Measurements from ENCODE around the gene FAM13A.
"Not testable (repeated sequence)": the region's sequence is repeated elsewhere in the genome, so short reads cannot be mapped to it uniquely, and the experiment has no call there.

Gene FAM13A

GRCh38 chr4:88938138-88938537 lies 118.8 kb downstream of the FAM13A start:
- TF ChIP-seq FOXK2 (IDR thresholded peaks at IDR 0.05) (no peak), NFRKB (IDR thresholded peaks at IDR 0.05) (no peak), LEF1 (IDR thresholded peaks at IDR 0.05; ENCODE audit: borderline replicate concordance) (no peak), PKNOX1 (IDR thresholded peaks at IDR 0.05) (no peak), BHLHE40 (IDR thresholded peaks at IDR 0.05; ENCODE audit: borderline replicate concordance) (no peak), CTBP1 (IDR thresholded peaks at IDR 0.05; ENCODE audit: borderline replicate concordance) (no peak), FOXM1 (IDR thresholded peaks at IDR 0.05; ENCODE audit: borderline replicate concordance) (no peak), FOXA1 (IDR thresholded peaks at IDR 0.05) (no peak), TARDBP (IDR thresholded peaks at IDR 0.05) (no peak), SUZ12 (IDR thresholded peaks at IDR 0.05) (no peak), ARNT (IDR thresholded peaks at IDR 0.05) (no peak), ELF4 (IDR thresholded peaks at IDR 0.05) (no peak)
- POLR2A ChIA-PET, result no interaction called here
- CTCF ChIA-PET, result no interaction called here
- DNase-seq (ENCODE audit: extremely low spot score), result no peak

- DNase-seq (ENCODE audit: extremely low spot score), result no peak
- no peak for TF ChIP-seq SP1 (IDR thresholded peaks at IDR 0.05)
- TF ChIP-seq ARNT (IDR thresholded peaks at IDR 0.05), result no peak
- TF ChIP-seq BHLHE40 (IDR thresholded peaks at IDR 0.05; ENCODE audit: borderline replicate concordance), result no peak
- TF ChIP-seq SUZ12 (IDR thresholded peaks at IDR 0.05), result no peak
- no peak for TF ChIP-seq L3MBTL2 (conservative IDR thresholded peaks at IDR 0.05)
- ChIA-PET POLR2A (no interaction called here), CTCF (no interaction called here)
Observed at GRCh38 chr4:88937081-88937480, 119.9 kb downstream of the FAM13A start.

GRCh38 chr4:88933414-88934160 lies 123.4 kb downstream of the FAM13A start:
- ChIA-PET CTCF (no interaction called here), POLR2A (no interaction called here)
- no peak for TF ChIP-seq L3MBTL2 (conservative IDR thresholded peaks at IDR 0.05)
- TF ChIP-seq LEF1 (IDR thresholded peaks at IDR 0.05; ENCODE audit: borderline replicate concordance), result no peak
- no peak for TF ChIP-seq FOXK2 (IDR thresholded peaks at IDR 0.05)
- TF ChIP-seq HDGF (IDR thresholded peaks at IDR 0.05; ENCODE audit: borderline replicate concordance), result no peak
- no peak for TF ChIP-seq TARDBP (IDR thresholded peaks at IDR 0.05)
- no peak for TF ChIP-seq SP1 (IDR thresholded peaks at IDR 0.05)
- TF ChIP-seq NFRKB (IDR thresholded peaks at IDR 0.05), result no peak
- TF ChIP-seq ARNT (IDR thresholded peaks at IDR 0.05), result no peak
- TF ChIP-seq PKNOX1 (IDR thresholded peaks at IDR 0.05), result no peak
- TF ChIP-seq ZNF384 (IDR thresholded peaks at IDR 0.05), result no peak
- no peak for TF ChIP-seq SUZ12 (IDR thresholded peaks at IDR 0.05)
- DNase-seq (ENCODE audit: extremely low spot score), result no peak

- CTCF ChIA-PET, result no interaction called here
- POLR2A ChIA-PET, result no interaction called here
- no peak for DNase-seq (ENCODE audit: extremely low spot score)
- TF ChIP-seq HDGF (IDR thresholded peaks at IDR 0.05; ENCODE audit: borderline replicate concordance), result no peak
- TF ChIP-seq ELF4 (IDR thresholded peaks at IDR 0.05), result no peak
- no peak for TF ChIP-seq ZNF384 (IDR thresholded peaks at IDR 0.05)
- TF ChIP-seq PKNOX1 (IDR thresholded peaks at IDR 0.05), result no peak
- no peak for TF ChIP-seq L3MBTL2 (conservative IDR thresholded peaks at IDR 0.05)
- TF ChIP-seq TARDBP (IDR thresholded peaks at IDR 0.05), result no peak
- TF ChIP-seq SP1 (IDR thresholded peaks at IDR 0.05), result no peak
- no peak for TF ChIP-seq BHLHE40 (IDR thresholded peaks at IDR 0.05; ENCODE audit: borderline replicate concordance)
- TF ChIP-seq SUZ12 (IDR thresholded peaks at IDR 0.05), result no peak
Observed at GRCh38 chr4:88928852-88929251, 128.1 kb downstream of the FAM13A start.

- no peak for TF ChIP-seq SP1 (IDR thresholded peaks at IDR 0.05)
- TF ChIP-seq HDGF (IDR thresholded peaks at IDR 0.05; ENCODE audit: borderline replicate concordance), result no peak
- no peak for TF ChIP-seq FOXM1 (IDR thresholded peaks at IDR 0.05; ENCODE audit: borderline replicate concordance)
- no peak for TF ChIP-seq FOXK2 (IDR thresholded peaks at IDR 0.05)
- TF ChIP-seq ELF4 (IDR thresholded peaks at IDR 0.05), result no peak
- no peak for TF ChIP-seq PKNOX1 (IDR thresholded peaks at IDR 0.05)
- TF ChIP-seq TARDBP (IDR thresholded peaks at IDR 0.05), result no peak
- no peak for TF ChIP-seq ARNT (IDR thresholded peaks at IDR 0.05)
- TF ChIP-seq SUZ12 (IDR thresholded peaks at IDR 0.05), result no peak
- TF ChIP-seq LEF1 (IDR thresholded peaks at IDR 0.05; ENCODE audit: borderline replicate concordance), result no peak
- TF ChIP-seq CTBP1 (IDR thresholded peaks at IDR 0.05; ENCODE audit: borderline replicate concordance), result no peak
- TF ChIP-seq NFRKB (IDR thresholded peaks at IDR 0.05), result no peak
- no peak for TF ChIP-seq L3MBTL2 (conservative IDR thresholded peaks at IDR 0.05)
- ChIA-PET CTCF (no interaction called here), POLR2A (no interaction called here)
- DNase-seq (ENCODE audit: extremely low spot score), result no peak
Observed at GRCh38 chr4:88927420-88927819, 129.6 kb downstream of the FAM13A start.

GRCh38 chr4:88919056-88919455 lies 137.9 kb downstream of the FAM13A start:
- ChIA-PET POLR2A (no interaction called here), CTCF (no interaction called here)
- DNase-seq (ENCODE audit: extremely low spot score), result no peak
- no peak for TF ChIP-seq ZNF384 (IDR thresholded peaks at IDR 0.05)
- TF ChIP-seq BHLHE40 (IDR thresholded peaks at IDR 0.05; ENCODE audit: borderline replicate concordance), result no peak
- no peak for TF ChIP-seq FOXM1 (IDR thresholded peaks at IDR 0.05; ENCODE audit: borderline replicate concordance)
- TF ChIP-seq HDGF (IDR thresholded peaks at IDR 0.05; ENCODE audit: borderline replicate concordance), result no peak
- no peak for TF ChIP-seq ARNT (IDR thresholded peaks at IDR 0.05)
- no peak for TF ChIP-seq FOXA1 (IDR thresholded peaks at IDR 0.05)
- TF ChIP-seq PKNOX1 (IDR thresholded peaks at IDR 0.05), result no peak
- no peak for TF ChIP-seq SUZ12 (IDR thresholded peaks at IDR 0.05)
- no peak for TF ChIP-seq L3MBTL2 (conservative IDR thresholded peaks at IDR 0.05)
- no peak for TF ChIP-seq FOXK2 (IDR thresholded peaks at IDR 0.05)
- no peak for TF ChIP-seq LEF1 (IDR thresholded peaks at IDR 0.05; ENCODE audit: borderline replicate concordance)
- TF ChIP-seq TARDBP (IDR thresholded peaks at IDR 0.05), result no peak
- no peak for TF ChIP-seq SP1 (IDR thresholded peaks at IDR 0.05)
- TF ChIP-seq ELF4 (IDR thresholded peaks at IDR 0.05), result no peak
- TF ChIP-seq NFRKB (IDR thresholded peaks at IDR 0.05), result no peak
- TF ChIP-seq CTBP1 (IDR thresholded peaks at IDR 0.05; ENCODE audit: borderline replicate concordance), result no peak

- POLR2A ChIA-PET; DNase-seq (ENCODE audit: extremely low spot score); CTCF ChIA-PET: not testable (repeated sequence)
Observed at GRCh38 chr4:88913181-88913580, 143.8 kb downstream of the FAM13A start.

Data from HEK293T (cell line).